Mesodermal cell (in vitro differentiated cells): ENCODE data around the gene SMG6.
"Not testable (repeated sequence)": the region's sequence is repeated elsewhere in the genome, so short reads cannot be mapped to it uniquely, and the experiment has no call there.

Source experiments
- H3K27ac ChIP-seq: 2 replicates; pipeline ENCODE4 v1.7.0; 2013; ENCODE audit warnings: mild to moderate bottlenecking, low read depth, low read length, moderate library complexity; ENCODE audit not compliant: severe bottlenecking
- H3K36me3 ChIP-seq: 2 replicates; pipeline ENCODE4 v1.7.1; 2013; ENCODE audit warnings: mild to moderate bottlenecking, low read length, moderate library complexity; ENCODE audit not compliant: control insufficient read depth, insufficient read depth
- H3K4me1 ChIP-seq: one replicate; pipeline ENCODE4 v1.7.1; 2013; ENCODE audit warnings: mild to moderate bottlenecking, low read length; ENCODE audit not compliant: insufficient read depth, control insufficient read depth, poor library complexity, severe bottlenecking
- H3K4me3 ChIP-seq: 2 replicates; pipeline ENCODE4 v1.7.0; 2013; ENCODE audit warnings: low read length, control low read depth, mild to moderate bottlenecking; ENCODE audit not compliant: insufficient read depth, poor library complexity, severe bottlenecking; ENCODE audit errors: extremely low read depth
- H3K9me3 ChIP-seq: 2 replicates; pipeline ENCODE4 v1.7.1; 2013; ENCODE audit warnings: mild to moderate bottlenecking, low read length, moderate library complexity; ENCODE audit not compliant: control insufficient read depth
- WGBS, 2 experiments: methylation state at CpG; one replicate each; pipeline ENCODE4 v1.1.5; 2013; ENCODE audit warnings: missing lambda C conversion rate in 2 of 2; ENCODE audit not compliant: insufficient coverage in 2 of 2; 5-methylcytosine and 5-hydroxymethylcytosine counted together

The SMG6 gene

GRCh38 chr17:2277429-2278170 is 26.0 kb downstream of the SMG6 start:
- Histone ChIP-seq H3K36me3 (peaks cover 84% of the 10 kb centered on the region), H3K9me3 (no peaks in the 10 kb centered on the region), H3K4me1 (peaks cover under 1% of the 10 kb centered on the region), H3K27ac (no peak overlapping the region), H3K4me3 (no peak overlapping the region)
- WGBS, 2 experiments = 90 to 96% methylated on average over 2 to 6 of the region's 9 CpGs

GRCh38 chr17:2275722-2276121 is 27.9 kb downstream of the SMG6 start:
- Histone ChIP-seq H3K4me3 (no peak overlapping the region), H3K9me3 (no peaks in the 10 kb centered on the region), H3K27ac (no peak overlapping the region), H3K4me1 (no peaks in the 10 kb centered on the region), H3K36me3 (peaks cover 74% of the 10 kb centered on the region)
- no CpG with 5 or more reads among the region's 1 CpG for WGBS, 2 experiments

GRCh38 chr17:2274414-2274813 is 29.2 kb downstream of the SMG6 start:
- Histone ChIP-seq H3K4me3 (no peak overlapping the region), H3K9me3 (no peaks in the 10 kb centered on the region), H3K4me1 (no peaks in the 10 kb centered on the region), H3K27ac (no peak overlapping the region), H3K36me3 (peaks cover 74% of the 10 kb centered on the region)
- WGBS, 2 experiments = 83% methylated on average over 1 of the region's 2 CpGs; no CpG with 5 or more reads in 1 of the 2 experiments

GRCh38 chr17:2271985-2272702 is 31.4 kb downstream of the SMG6 start:
- Histone ChIP-seq H3K36me3 (peaks cover 69% of the 10 kb centered on the region), H3K4me1 (no peaks in the 10 kb centered on the region), H3K9me3 (no peaks in the 10 kb centered on the region), H3K4me3 (no peak overlapping the region), H3K27ac (no peak overlapping the region)
- 88 to 97% methylated on average over 3 of the region's 3 CpGs for WGBS, 2 experiments

GRCh38 chr17:2267354-2267753 is 36.2 kb downstream of the SMG6 start:
- peaks cover 63% of the 10 kb centered on the region for H3K36me3 ChIP-seq
- H3K4me3 ChIP-seq = no peak overlapping the region
- no peaks in the 10 kb centered on the region for H3K4me1 ChIP-seq
- no peak overlapping the region for H3K27ac ChIP-seq
- H3K9me3 ChIP-seq = no peaks in the 10 kb centered on the region
- WGBS, 2 experiments = 96 to 100% methylated on average over 1 to 3 of the region's 4 CpGs

GRCh38 chr17:2266865-2267228 is 36.7 kb downstream of the SMG6 start:
- Histone ChIP-seq H3K9me3 (no peaks in the 10 kb centered on the region), H3K4me1 (no peaks in the 10 kb centered on the region), H3K27ac (no peak overlapping the region), H3K4me3 (no peak overlapping the region), H3K36me3 (peaks cover 58% of the 10 kb centered on the region)
- 92 to 94% methylated on average over 2 of the region's 3 CpGs for WGBS, 2 experiments

GRCh38 chr17:2266045-2266864 is 37.3 kb downstream of the SMG6 start:
- H3K36me3 ChIP-seq = peaks cover 64% of the 10 kb centered on the region
- 98% methylated on average over 8 to 10 of the region's 13 CpGs for WGBS, 2 experiments
- no peak overlapping the region for H3K4me3 ChIP-seq
- H3K27ac ChIP-seq = no peak overlapping the region
- H3K4me1 ChIP-seq = no peaks in the 10 kb centered on the region
- no peaks in the 10 kb centered on the region for H3K9me3 ChIP-seq

GRCh38 chr17:2265166-2265565 is 38.4 kb downstream of the SMG6 start:
- H3K9me3 ChIP-seq, H3K4me3 ChIP-seq, H3K4me1 ChIP-seq, H3K27ac ChIP-seq: not testable (repeated sequence)
- 90 to 92% methylated on average over 7 to 8 of the region's 10 CpGs for WGBS, 2 experiments
- peaks cover 60% of the 10 kb centered on the region for H3K36me3 ChIP-seq

GRCh38 chr17:2264067-2264860 is 39.3 kb downstream of the SMG6 start:
- Histone ChIP-seq H3K9me3 (no peaks in the 10 kb centered on the region), H3K27ac (no peak overlapping the region), H3K4me1 (no peaks in the 10 kb centered on the region), H3K36me3 (peaks cover 52% of the 10 kb centered on the region), H3K4me3 (no peak overlapping the region)
- WGBS, 2 experiments = 94 to 98% methylated on average over 6 to 7 of the region's 10 CpGs
